Measurements from ENCODE around the gene ZNF799. TPM values are rescaled to one million over a fixed set of nuclear protein-coding genes. Genes with fewer than 3 reads are reported as not detected.
"Not testable (repeated sequence)": the region's sequence is repeated elsewhere in the genome, so short reads cannot be mapped to it uniquely, and the experiment has no call there.

ZNF799 gene
- total RNA-seq, 4 donors from 2014 or later: 3.3 to 6.6 (median 3.4) TPM

DNA sequence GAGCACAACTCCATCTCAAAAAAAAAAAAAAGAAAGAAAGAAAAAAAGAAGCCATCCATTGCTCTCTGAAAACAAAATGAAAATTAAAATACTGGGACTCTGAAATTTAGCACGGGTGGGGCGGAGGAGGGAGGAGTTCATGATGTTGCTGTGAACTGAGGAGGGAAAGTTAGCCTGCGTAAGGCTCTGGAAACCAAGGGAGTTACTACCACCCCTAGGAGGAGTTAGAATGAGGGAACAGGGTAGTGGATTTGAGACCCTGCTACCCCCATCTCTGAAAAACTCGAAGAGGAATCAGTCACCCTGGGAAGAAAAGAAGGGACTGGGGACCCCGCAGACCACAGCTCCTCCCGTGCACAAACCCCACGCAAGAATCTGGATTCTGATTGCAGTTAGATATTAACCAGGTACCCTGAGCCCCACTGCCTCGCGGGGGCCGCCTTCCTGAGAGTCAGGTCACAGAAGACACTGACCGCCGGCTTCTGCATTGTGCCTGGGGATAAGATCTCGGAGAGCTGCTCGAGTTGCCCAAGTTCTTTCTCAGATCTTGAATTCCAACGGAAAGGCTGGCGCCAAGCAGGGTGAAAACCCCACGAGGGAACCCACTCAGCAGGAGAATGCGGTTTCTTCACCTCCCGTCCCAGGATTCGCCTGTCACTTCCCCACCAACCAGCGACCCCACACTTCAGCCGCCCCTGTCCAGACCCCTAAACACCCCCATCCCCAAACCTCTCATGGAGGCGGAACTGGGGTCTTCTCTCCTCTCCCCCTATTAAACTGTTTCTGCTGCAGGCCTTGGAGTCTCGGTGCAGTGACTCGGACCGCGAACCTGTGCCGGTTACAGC, 36.5 kb downstream of the ZNF799 start:
- no peak for DNase-seq (ENCODE audit: extremely low spot score)
- whole genome bisulfite sequencing: 10% methylated on average over 12 of the region's 28 CpGs
- Histone ChIP-seq H3K27ac (replicated peaks in 1 of 4) (peak overlapping the region; percentile 84 to 98 (median 90)), H3K4me3 (peak overlapping the region; percentile 65 to 96 (median 82)), H3K9me3 (no peaks in the 10 kb centered on the region), H3K4me1 (peaks cover 15 to 22% (median 18%) of the 10 kb centered on the region in 4 donors), H3K27me3 (no peaks in the 10 kb centered on the region), H3K36me3 (no peaks in the 10 kb centered on the region)
- intact Hi-C loops (cut with DNase I): no loop called here
- TF ChIP-seq POLR2AphosphoS5 (IDR thresholded peaks at IDR 0.05) (no peak), EP300 (IDR thresholded peaks at IDR 0.05) (no peak), CTCF (IDR thresholded peaks at IDR 0.05) (no peak), POLR2A (IDR thresholded peaks at IDR 0.05; ENCODE audit: low read depth) (no peak)

- not testable (repeated sequence) for DNase-seq (ENCODE audit: extremely low spot score); H3K27me3 ChIP-seq; H3K27ac ChIP-seq (replicated peaks in 1 of 4); H3K36me3 ChIP-seq; H3K4me3 ChIP-seq; H3K9me3 ChIP-seq
- WGBS: 86% methylated on average over 7 of the region's 30 CpGs
- intact Hi-C loops (cut with DNase I): loop anchor here (2.0 kb wide), 1 partner anchor 65 kb away; no protein-coding TSS in a partner anchor
- peaks cover 15 to 22% (median 18%) of the 10 kb centered on the region in 4 donors for H3K4me1 ChIP-seq
These were observed 38.8 kb downstream of the ZNF799 start for GRCh38 chr19:12362236-12362635.

- intact Hi-C loops (cut with DNase I): no loop called here
- Histone ChIP-seq H3K9me3 (peaks cover 0 to 48% (median 36%) of the 10 kb centered on the region in 4 donors), H3K4me1 (no peaks in the 10 kb centered on the region), H3K36me3 (peaks cover 16 to 35% (median 30%) of the 10 kb centered on the region in 4 donors), H3K27ac (replicated peaks in 1 of 4) (no peak overlapping the region), H3K4me3 (no peak overlapping the region), H3K27me3 (no peaks in the 10 kb centered on the region)
- 95% methylated on average over 4 of the region's 4 CpGs for WGBS
- no peak for TF ChIP-seq POLR2A (IDR thresholded peaks at IDR 0.05; ENCODE audit: low read depth)
- no peak for TF ChIP-seq POLR2AphosphoS5 (IDR thresholded peaks at IDR 0.05)
- DNase-seq (ENCODE audit: extremely low spot score): no peak
These were observed 47.7 kb downstream of the ZNF799 start for GRCh38 chr19:12353375-12353774.

GRCh38 chr19:12350890-12351197, 50.2 kb downstream of the ZNF799 start:
- Histone ChIP-seq H3K4me3 (no peak overlapping the region), H3K27ac (replicated peaks in 1 of 4) (no peak overlapping the region), H3K4me1 (no peaks in the 10 kb centered on the region), H3K36me3 (peaks cover 16 to 35% (median 30%) of the 10 kb centered on the region in 4 donors), H3K9me3 (peaks cover 0 to 64% (median 38%) of the 10 kb centered on the region in 4 donors), H3K27me3 (no peaks in the 10 kb centered on the region)
- DNase-seq (ENCODE audit: extremely low spot score): no peak
- intact Hi-C loops (cut with DNase I): no loop called here
- TF ChIP-seq POLR2AphosphoS5 (IDR thresholded peaks at IDR 0.05): no peak
- no peak for TF ChIP-seq CTCF (IDR thresholded peaks at IDR 0.05)
- TF ChIP-seq EP300 (IDR thresholded peaks at IDR 0.05): no peak
- TF ChIP-seq POLR2A (IDR thresholded peaks at IDR 0.05; ENCODE audit: low read depth): no peak
- 98% methylated on average over 5 of the region's 5 CpGs for WGBS

- Histone ChIP-seq H3K4me1 (no peaks in the 10 kb centered on the region), H3K4me3 (no peak overlapping the region), H3K36me3 (peaks cover 16 to 35% (median 30%) of the 10 kb centered on the region in 4 donors), H3K9me3 (peaks cover 0 to 67% (median 43%) of the 10 kb centered on the region in 4 donors), H3K27me3 (no peaks in the 10 kb centered on the region), H3K27ac (replicated peaks in 1 of 4) (no peak overlapping the region)
- DNase-seq (ENCODE audit: extremely low spot score): no peak
- 98% methylated on average over 8 of the region's 8 CpGs for WGBS
- TF ChIP-seq EP300 (IDR thresholded peaks at IDR 0.05): no peak
- no peak for TF ChIP-seq CTCF (IDR thresholded peaks at IDR 0.05)
- TF ChIP-seq POLR2A (IDR thresholded peaks at IDR 0.05; ENCODE audit: low read depth): no peak
- TF ChIP-seq POLR2AphosphoS5 (IDR thresholded peaks at IDR 0.05): no peak
- intact Hi-C loops (cut with DNase I): no loop called here
These were observed 50.7 kb downstream of the ZNF799 start for GRCh38 chr19:12350185-12350889.

Data from esophagus muscularis mucosa (tissue), 4 donors.